ENCODE data around the gene PCBP3. TPM values are rescaled to one million over a fixed set of nuclear protein-coding genes. Genes with fewer than 3 reads are reported as not detected.
"Not testable (repeated sequence)": the region's sequence is repeated elsewhere in the genome, so short reads cannot be mapped to it uniquely, and the experiment has no call there.

PCBP3 gene
- total RNA-seq, 1 experiment from 2014 or later: 1.4 TPM

DNA sequence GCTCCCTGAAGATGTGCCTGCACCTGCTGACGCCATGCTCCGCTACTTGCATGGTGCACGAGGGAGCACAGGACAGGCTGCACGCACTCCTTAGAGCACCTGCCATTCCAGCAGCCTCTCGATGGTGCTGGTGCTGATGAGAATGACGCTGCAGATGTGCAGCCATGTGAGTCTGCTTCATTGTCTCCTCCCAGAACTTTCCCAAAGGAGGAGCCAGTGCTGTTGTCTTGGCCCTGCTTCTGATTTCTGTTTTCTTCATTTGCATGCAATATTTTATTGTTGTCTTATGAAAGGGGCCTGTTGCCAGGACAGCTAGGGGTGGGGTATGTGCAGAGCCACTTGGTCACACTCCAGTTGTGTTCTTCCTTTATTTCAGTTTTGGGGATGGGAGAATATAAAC, 70.1 kb downstream of the PCBP3 start:
- Mint-ChIP-seq H3K9me3 (ENCODE audit: low read depth, unreplicated experiment) (peaks cover 4% of the 10 kb centered on the region), H3K36me3 (ENCODE audit: insufficient read depth, unreplicated experiment) (no peaks in the 10 kb centered on the region), H3K27me3 (ENCODE audit: unreplicated experiment) (peaks cover 33% of the 10 kb centered on the region), H3K4me1 (ENCODE audit: low read depth, unreplicated experiment) (no peaks in the 10 kb centered on the region), H3K4me3 (ENCODE audit: low read depth, unreplicated experiment) (no peak overlapping the region), H3K27ac (ENCODE audit: unreplicated experiment) (no peak overlapping the region)
- BruUV-seq (replicated peaks): no TSS peak
- no peak for DNase-seq
- CTCF ChIA-PET: no interaction called here
- intact Hi-C loops (cut with micrococcal nuclease; ENCODE audit: unreplicated experiment): no loop called here
- no peak for TF ChIP-seq CTCF (IDR thresholded peaks at IDR 0.05; ENCODE audit: unreplicated experiment)

DNA sequence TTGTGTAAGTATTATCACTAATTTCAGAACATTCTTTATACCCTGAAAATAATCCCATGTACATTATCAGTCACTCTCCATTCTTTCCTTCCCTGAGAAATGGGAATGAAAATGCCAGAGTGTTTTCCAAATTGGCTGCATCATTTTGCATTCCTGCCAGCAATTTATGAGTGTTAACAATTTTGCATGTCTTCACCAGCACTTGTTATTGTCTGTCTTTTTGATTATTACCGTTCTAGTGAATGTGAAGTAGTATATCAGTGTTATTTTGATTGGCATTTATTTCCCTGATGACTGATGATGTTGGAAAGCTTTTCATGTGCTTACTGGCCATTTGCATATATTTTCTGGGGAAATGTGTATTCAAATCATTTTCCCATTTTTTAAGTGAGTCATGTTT, 71.9 kb downstream of the PCBP3 start:
- no TSS peak for BruUV-seq (replicated peaks)

DNA sequence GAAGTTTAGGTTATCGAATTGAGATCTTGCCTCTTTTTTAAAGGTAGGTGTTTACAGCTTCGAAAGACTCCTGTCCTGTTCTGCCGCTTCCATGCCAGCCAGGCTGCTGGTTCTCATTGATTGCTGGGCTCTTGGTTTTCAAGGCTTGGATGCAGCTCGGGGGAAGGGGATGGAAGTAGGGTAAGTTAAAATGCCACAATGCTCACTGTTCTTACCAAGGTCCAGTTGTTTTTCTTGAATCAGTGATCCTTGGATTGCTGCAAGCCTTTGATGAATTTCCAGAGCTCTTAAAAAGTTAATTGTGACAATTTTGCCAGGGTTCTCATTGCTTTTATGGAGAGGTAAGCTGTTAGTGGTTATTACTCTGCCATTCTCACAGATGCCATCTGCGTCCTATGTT, 74.9 kb downstream of the PCBP3 start:
- TF ChIP-seq CTCF (IDR thresholded peaks at IDR 0.05; ENCODE audit: unreplicated experiment): no peak
- Mint-ChIP-seq H3K4me3 (ENCODE audit: low read depth, unreplicated experiment) (no peak overlapping the region), H3K27me3 (ENCODE audit: unreplicated experiment) (peaks cover 38% of the 10 kb centered on the region), H3K9me3 (ENCODE audit: low read depth, unreplicated experiment) (peaks cover 2% of the 10 kb centered on the region), H3K36me3 (ENCODE audit: insufficient read depth, unreplicated experiment) (no peaks in the 10 kb centered on the region), H3K4me1 (ENCODE audit: low read depth, unreplicated experiment) (no peaks in the 10 kb centered on the region), H3K27ac (ENCODE audit: unreplicated experiment) (no peak overlapping the region)
- DNase-seq: no peak
- intact Hi-C loops (cut with micrococcal nuclease; ENCODE audit: unreplicated experiment): no loop called here
- no TSS peak for BruUV-seq (replicated peaks)
- CTCF ChIA-PET: interaction anchor here (1.1 kb wide), 1 partner anchor 23 kb away, joined by 3 read pairs; no protein-coding TSS in a partner anchor

More for the DNA sequence above, 71.9 kb downstream of the PCBP3 start:
- Mint-ChIP-seq H3K4me3 (ENCODE audit: low read depth, unreplicated experiment) (no peak overlapping the region), H3K4me1 (ENCODE audit: low read depth, unreplicated experiment) (no peaks in the 10 kb centered on the region), H3K9me3 (ENCODE audit: low read depth, unreplicated experiment) (peaks cover 4% of the 10 kb centered on the region), H3K36me3 (ENCODE audit: insufficient read depth, unreplicated experiment) (no peaks in the 10 kb centered on the region), H3K27me3 (ENCODE audit: unreplicated experiment) (peaks cover 43% of the 10 kb centered on the region), H3K27ac (ENCODE audit: unreplicated experiment) (no peak overlapping the region)
- DNase-seq: no peak
- CTCF ChIA-PET: no interaction called here
- intact Hi-C loops (cut with micrococcal nuclease; ENCODE audit: unreplicated experiment): no loop called here
- TF ChIP-seq CTCF (IDR thresholded peaks at IDR 0.05; ENCODE audit: unreplicated experiment): no peak

DNA sequence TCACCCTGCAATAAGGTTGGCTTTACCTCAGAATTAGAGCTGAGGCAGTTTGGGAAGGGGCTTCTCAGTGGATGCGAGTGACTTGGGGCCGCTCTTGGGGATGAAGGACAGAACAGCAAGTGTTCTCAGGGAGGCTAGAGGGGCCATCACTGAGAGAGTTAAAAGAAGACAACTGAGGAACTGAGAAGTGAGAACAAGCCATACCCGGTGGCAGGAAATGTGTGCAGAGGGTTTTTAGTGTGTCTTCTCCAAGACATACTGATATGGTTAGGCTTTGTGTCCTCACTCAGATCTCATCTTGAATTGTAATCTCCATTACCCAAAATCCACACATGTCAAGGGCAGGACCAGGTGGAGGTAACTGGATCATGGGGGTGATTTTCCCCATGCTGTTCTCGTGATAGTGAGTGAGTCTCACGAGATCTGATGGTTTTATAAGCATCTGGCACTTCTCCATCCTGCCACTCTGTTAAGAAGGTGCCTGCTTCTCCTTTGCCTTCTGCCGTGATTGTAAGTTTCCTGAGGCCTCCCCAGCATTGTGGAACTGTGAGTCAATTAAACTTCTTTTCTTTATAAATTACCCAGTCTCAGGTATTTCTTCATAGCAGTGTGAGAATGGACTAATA, 75.8 kb downstream of the PCBP3 start:
- intact Hi-C loops (cut with micrococcal nuclease; ENCODE audit: unreplicated experiment): no loop called here
- H3K9me3 Mint-ChIP-seq (ENCODE audit: low read depth, unreplicated experiment): no peaks in the 10 kb centered on the region
- no TSS peak for BruUV-seq (replicated peaks)
- no peak overlapping the region for H3K27ac Mint-ChIP-seq (ENCODE audit: unreplicated experiment)
- H3K4me1 Mint-ChIP-seq (ENCODE audit: low read depth, unreplicated experiment): no peaks in the 10 kb centered on the region
- no peak overlapping the region for H3K4me3 Mint-ChIP-seq (ENCODE audit: low read depth, unreplicated experiment)
- CTCF ChIA-PET: interaction anchor here (1.1 kb wide), 1 partner anchor 22 kb away, joined by 3 read pairs; no protein-coding TSS in a partner anchor
- peaks cover 29% of the 10 kb centered on the region for H3K27me3 Mint-ChIP-seq (ENCODE audit: unreplicated experiment)
- TF ChIP-seq CTCF (IDR thresholded peaks at IDR 0.05; ENCODE audit: unreplicated experiment): no peak
- H3K36me3 Mint-ChIP-seq (ENCODE audit: insufficient read depth, unreplicated experiment): no peaks in the 10 kb centered on the region
- DNase-seq: no peak

DNA sequence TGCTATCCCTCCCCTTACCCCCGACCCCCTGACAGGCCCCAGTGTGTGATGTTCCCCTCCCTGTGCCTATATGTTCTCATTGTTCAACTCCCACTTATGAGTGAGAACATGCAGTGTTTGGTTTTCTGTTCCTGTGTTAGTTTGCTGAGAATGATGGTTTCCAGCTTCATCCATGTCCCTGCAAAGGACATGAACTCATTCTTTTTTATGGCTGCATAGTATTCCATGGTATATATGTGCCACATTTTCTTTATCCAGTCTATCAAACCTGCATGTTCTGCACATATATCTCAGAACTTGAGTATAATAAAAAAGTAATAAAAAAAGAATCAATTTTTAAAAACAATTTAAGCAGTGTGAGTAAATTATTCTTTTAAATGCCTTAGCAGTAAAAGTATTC, 76.7 kb downstream of the PCBP3 start:
- H3K9me3 Mint-ChIP-seq (ENCODE audit: low read depth, unreplicated experiment); H3K4me3 Mint-ChIP-seq (ENCODE audit: low read depth, unreplicated experiment); H3K4me1 Mint-ChIP-seq (ENCODE audit: low read depth, unreplicated experiment); intact Hi-C loops (cut with micrococcal nuclease; ENCODE audit: unreplicated experiment); BruUV-seq (replicated peaks); CTCF ChIA-PET; H3K36me3 Mint-ChIP-seq (ENCODE audit: insufficient read depth, unreplicated experiment); DNase-seq; H3K27ac Mint-ChIP-seq (ENCODE audit: unreplicated experiment): not testable (repeated sequence)
- H3K27me3 Mint-ChIP-seq (ENCODE audit: unreplicated experiment): peaks cover 32% of the 10 kb centered on the region
